ENCODE results near the gene NTHL1. TPM values are rescaled to one million over a fixed set of nuclear protein-coding genes. Genes with fewer than 3 reads are reported as not detected.

Gene NTHL1
- total and polyA plus RNA-seq, 9 of the 15 experiments (the other 6 are each of a cell fraction or from before 2014, with no cell fraction given), result 1.1 to 58.8 (median 17.6) TPM

GRCh38 chr16:2058872-2059271, 11.2 kb upstream of the NTHL1 start (continued):
- no peak for TF ChIP-seq TGIF2 (CRISPR knock-in tag; IDR thresholded peaks at IDR 0.05)
- TF ChIP-seq NR4A1 (CRISPR knock-in tag; IDR thresholded peaks at IDR 0.05), result no peak
- no peak for TF ChIP-seq NR4A1 (tag; IDR thresholded peaks at IDR 0.05)

GRCh38 chr16:2058420-2058819, 10.8 kb upstream of the NTHL1 start:
- no peak for ATAC-seq
- in situ Hi-C loops (cut with MboI), result no loop called here
- peaks cover 28% of the 10 kb centered on the region; the same call in 1 of the 3 replicates for H3K36me3 ChIP-seq (ENCODE audit: control insufficient read depth, insufficient read depth, low read length)
- peaks cover 0 to 48% of the 10 kb centered on the region in 2 experiments; a peak in 2 of 5 replicates for H3K4me1 ChIP-seq (replicated peaks in 1 of 2; ENCODE audit: control insufficient read depth in 2 of 2, insufficient read depth in 2 of 2, low read length in 2 of 2)
- no peak overlapping the region for H3K4me3 ChIP-seq
- DNase-seq (ENCODE audit: extremely low read depth in 1 of 4, low spot score in 3 of 4), result no peak
- H4K20me1 ChIP-seq (replicated peaks; ENCODE audit: control insufficient read depth, insufficient read depth, low read length), result peaks cover 4% of the 10 kb centered on the region; the same call in 1 of the 2 replicates
- H3K9me1 ChIP-seq (ENCODE audit: control insufficient read depth, insufficient read depth, low read length), result no peaks in the 10 kb centered on the region
- H3K79me2 ChIP-seq (ENCODE audit: control insufficient read depth, insufficient read depth, low read length), result no peaks in the 10 kb centered on the region
- no peak overlapping the region; a peak in 1 of 4 replicates for H3K9ac ChIP-seq (ENCODE audit: insufficient read depth in 1 of 2, low read depth in 2 of 2, low read length in 2 of 2)
- ChIA-PET CTCF (ENCODE audit: low intra/inter-chr PET ratio) (no interaction called here), POLR2A (no interaction called here)
- intact Hi-C loops (cut with micrococcal nuclease), result no loop called here
- no peak for FAIRE-seq
- 83% methylated on average over 13 of the region's 13 CpGs for WGBS (ENCODE audit: insufficient coverage, low coverage, missing lambda C conversion rate)
- H3K27ac ChIP-seq (ENCODE audit: extremely low read depth, low read depth, low read length), result no peak overlapping the region
- no TSS peak for BruUV-seq (replicated peaks)
- no peak overlapping the region for H2AFZ ChIP-seq (ENCODE audit: low read depth, low read length)
- no peaks in the 10 kb centered on the region for H3K9me3 ChIP-seq (replicated peaks; ENCODE audit: control insufficient read depth, insufficient read depth, low read depth, low read length)
- H3K4me2 ChIP-seq (ENCODE audit: insufficient read depth, low read length), result no peak overlapping the region
- H3K27me3 ChIP-seq (ENCODE audit: control insufficient read depth in 2 of 2, insufficient read depth in 2 of 2, low read length in 2 of 2), result no peaks in the 10 kb centered on the region
- TF ChIP-seq ZKSCAN3 (CRISPR knock-in tag; IDR thresholded peaks at IDR 0.05), result no peak
- no peak for TF ChIP-seq CEBPB (tag; IDR thresholded peaks at IDR 0.05)
- no peak for TF ChIP-seq RBM14 (IDR thresholded peaks at IDR 0.05; ENCODE audit: borderline replicate concordance, insufficient read depth, low read depth, low read length)
- no peak for TF ChIP-seq NBN (IDR thresholded peaks at IDR 0.05; ENCODE audit: low read depth)
- no peak for TF ChIP-seq RNF219 (CRISPR knock-in tag; IDR thresholded peaks at IDR 0.05)
- no peak for TF ChIP-seq TCF7 (IDR thresholded peaks at IDR 0.05; ENCODE audit: borderline replicate concordance)
- TF ChIP-seq EHMT2 (IDR thresholded peaks at IDR 0.05), result no peak
- no peak for TF ChIP-seq GATAD2B (IDR thresholded peaks at IDR 0.05; ENCODE audit: borderline replicate concordance)
- no peak for TF ChIP-seq ZNF121 (CRISPR knock-in tag; conservative IDR thresholded peaks at IDR 0.05)
- TF ChIP-seq ZNF408 (CRISPR knock-in tag; IDR thresholded peaks at IDR 0.05; ENCODE audit: low read depth), result no peak
- TF ChIP-seq RBM17 (IDR thresholded peaks at IDR 0.05; ENCODE audit: borderline replicate concordance, low read depth, low read length), result no peak
- no peak for TF ChIP-seq THAP7 (CRISPR knock-in tag; IDR thresholded peaks at IDR 0.05)
- no peak for TF ChIP-seq KAT8 (IDR thresholded peaks at IDR 0.05; ENCODE audit: low read depth)
- no peak for TF ChIP-seq ZBTB26 (CRISPR knock-in tag; IDR thresholded peaks at IDR 0.05)
- no peak for TF ChIP-seq ETV1 (tag; conservative IDR thresholded peaks at IDR 0.05; ENCODE audit: low read depth)

Data from K562 (cell line).